ENCODE data around the gene DPCD.
A peak's percentile ranks its signal among the peaks of the same experiment; 100 is the strongest.

The DPCD gene

GRCh38 chr10:101569622-101570427 is 18.3 kb upstream of the DPCD start:
- peak overlapping the region; percentile 11 for H3K4me3 ChIP-seq (ENCODE audit: low read depth, low read length)
- no peak for TF ChIP-seq POLR2A (IDR thresholded peaks at IDR 0.05; ENCODE audit: extremely low read depth, insufficient read length)
- 0 out of 2 replicates have a peak, but pooled peaks have one; percentile 28 for TF ChIP-seq MYC (IDR thresholded peaks at IDR 0.05; ENCODE audit: low read depth, low read length)
- TF ChIP-seq, protein P1, sequence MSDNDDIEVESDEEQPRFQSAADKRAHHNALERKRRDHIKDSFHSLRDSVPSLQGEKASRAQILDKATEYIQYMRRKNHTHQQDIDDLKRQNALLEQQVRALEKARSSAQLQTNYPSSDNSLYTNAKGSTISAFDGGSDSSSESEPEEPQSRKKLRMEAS (IDR thresholded peaks at IDR 0.05; ENCODE audit: low read depth, low read length) = no peak
- TF ChIP-seq CTCF (IDR thresholded peaks at IDR 0.05; ENCODE audit: low read depth, low read length) = peak; percentile 45
- peak; percentile 76 for DNase-seq (ENCODE audit: low read depth)

- TF ChIP-seq POLR2A (IDR thresholded peaks at IDR 0.05; ENCODE audit: extremely low read depth, insufficient read length) = no peak
- TF ChIP-seq, protein P1 (IDR thresholded peaks at IDR 0.05; ENCODE audit: low read depth, low read length) = no peak
- no peak for TF ChIP-seq MYC (IDR thresholded peaks at IDR 0.05; ENCODE audit: low read depth, low read length)
- TF ChIP-seq CTCF (IDR thresholded peaks at IDR 0.05; ENCODE audit: low read depth, low read length) = no peak
- DNase-seq (ENCODE audit: low read depth) = peak; percentile 35
- H3K4me3 ChIP-seq (ENCODE audit: low read depth, low read length) = peak overlapping the region; percentile 30
These were observed 17.5 kb upstream of the DPCD start for GRCh38 chr10:101570428-101571270.

GRCh38 chr10:101571271-101571925 is 16.7 kb upstream of the DPCD start:
- no peak for TF ChIP-seq POLR2A (IDR thresholded peaks at IDR 0.05; ENCODE audit: extremely low read depth, insufficient read length)
- TF ChIP-seq, protein P1 (IDR thresholded peaks at IDR 0.05; ENCODE audit: low read depth, low read length) = no peak
- TF ChIP-seq MYC (IDR thresholded peaks at IDR 0.05; ENCODE audit: low read depth, low read length) = no peak
- TF ChIP-seq CTCF (IDR thresholded peaks at IDR 0.05; ENCODE audit: low read depth, low read length) = no peak
- no peak overlapping the region for H3K4me3 ChIP-seq (ENCODE audit: low read depth, low read length)
- DNase-seq (ENCODE audit: low read depth) = no peak

GRCh38 chr10:101572126-101572525 is 16.0 kb upstream of the DPCD start:
- H3K4me3 ChIP-seq (ENCODE audit: low read depth, low read length) = no peak overlapping the region
- TF ChIP-seq MYC (IDR thresholded peaks at IDR 0.05; ENCODE audit: low read depth, low read length) = no peak
- TF ChIP-seq POLR2A (IDR thresholded peaks at IDR 0.05; ENCODE audit: extremely low read depth, insufficient read length) = no peak
- no peak for TF ChIP-seq CTCF (IDR thresholded peaks at IDR 0.05; ENCODE audit: low read depth, low read length)
- TF ChIP-seq, protein P1 (IDR thresholded peaks at IDR 0.05; ENCODE audit: low read depth, low read length) = no peak
- DNase-seq (ENCODE audit: low read depth) = no peak

DNA sequence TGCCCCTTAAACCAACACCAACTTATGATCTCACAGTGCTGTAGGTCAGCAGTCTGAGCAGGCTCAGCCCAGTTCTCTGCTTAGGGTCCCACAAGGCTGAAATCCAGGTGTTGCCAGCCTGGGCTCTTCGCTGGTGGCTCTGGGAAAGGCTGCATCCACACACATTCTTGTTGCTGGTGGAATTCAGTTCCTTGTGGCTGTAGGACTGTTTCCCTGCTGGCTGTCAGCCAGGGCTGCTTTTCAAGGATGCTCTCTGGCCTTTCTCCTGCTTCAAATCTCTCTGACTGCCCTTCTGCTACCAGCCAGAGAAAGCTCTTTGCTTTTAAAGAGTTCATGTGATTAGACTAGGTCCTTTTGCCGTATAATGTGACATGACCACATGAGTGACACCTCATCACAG is 15.3 kb upstream of the DPCD start:
- TF ChIP-seq POLR2A (IDR thresholded peaks at IDR 0.05; ENCODE audit: extremely low read depth, insufficient read length) = no peak
- TF ChIP-seq MYC (IDR thresholded peaks at IDR 0.05; ENCODE audit: low read depth, low read length) = no peak
- TF ChIP-seq, protein P1 (IDR thresholded peaks at IDR 0.05; ENCODE audit: low read depth, low read length) = no peak
- TF ChIP-seq CTCF (IDR thresholded peaks at IDR 0.05; ENCODE audit: low read depth, low read length) = no peak
- no peak for DNase-seq (ENCODE audit: low read depth)
- H3K4me3 ChIP-seq (ENCODE audit: low read depth, low read length) = no peak overlapping the region

All from NB4 (cell line).